GM18907 (cell line): ENCODE data around the gene FBXO21.
A peak's percentile ranks its signal among the peaks of the same experiment; 100 is the strongest.
"Not testable (repeated sequence)": the region's sequence is repeated elsewhere in the genome, so short reads cannot be mapped to it uniquely, and the experiment has no call there.

ENCODE experiments used
- ATAC-seq: cut with Tn5 transposase; IDR thresholded peaks from one replicate; pipeline ENCODE4 v1.9.1; 2021; ENCODE audit warnings: mild to moderate bottlenecking, moderate library complexity; ENCODE audit not compliant: unreplicated experiment

The FBXO21 gene

DNA sequence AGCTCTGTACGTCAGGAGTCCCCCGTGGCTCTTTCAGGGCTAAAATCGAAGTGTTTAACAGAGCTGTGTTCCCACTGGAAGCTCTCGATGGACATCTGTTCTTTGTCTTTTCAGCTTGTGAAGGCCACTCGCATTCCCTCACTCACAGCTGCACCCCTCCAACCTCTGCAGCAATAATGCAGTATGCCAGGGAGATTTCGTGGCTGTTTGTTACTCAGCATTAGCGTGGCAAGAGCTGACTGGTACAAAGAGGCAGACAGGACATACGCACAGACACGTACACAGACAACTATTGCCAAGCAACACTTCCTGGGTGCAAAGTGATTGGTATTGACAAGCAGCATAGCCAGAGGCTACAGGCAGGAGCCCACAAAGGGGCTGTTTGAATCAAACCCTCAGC is 11.8 kb upstream of the FBXO21 start:
- ATAC-seq: no peak

GRCh38 chr12:117199956-117200744 is 9.9 kb upstream of the FBXO21 start:
- ATAC-seq: not testable (repeated sequence)

- ATAC-seq: not testable (repeated sequence)
These were observed 6.1 kb upstream of the FBXO21 start for GRCh38 chr12:117196334-117196733.

- ATAC-seq: not testable (repeated sequence)
These were observed 4.8 kb upstream of the FBXO21 start for GRCh38 chr12:117195027-117195426.

DNA sequence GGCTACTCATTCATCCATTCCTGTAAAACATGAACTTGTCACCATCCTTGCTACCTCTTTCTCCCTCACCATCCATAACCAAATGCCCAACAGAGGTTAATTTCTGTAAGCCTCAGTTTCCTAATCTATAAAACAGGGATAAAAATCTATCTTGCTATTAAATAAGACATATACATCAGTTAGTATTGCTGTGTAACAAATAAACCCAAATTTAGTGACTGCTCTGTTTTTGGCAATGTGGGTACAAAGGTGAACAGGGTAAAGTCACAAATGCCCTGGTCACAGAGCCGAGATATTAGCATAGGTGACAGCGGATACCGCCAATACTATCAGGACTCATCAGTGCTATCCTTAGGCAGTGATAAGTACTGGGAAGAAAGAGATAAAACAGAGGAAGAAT is 3.6 kb upstream of the FBXO21 start:
- ATAC-seq: no peak

GRCh38 chr12:117192581-117192980 is 2.3 kb upstream of the FBXO21 start:
- not testable (repeated sequence) for ATAC-seq

- no peak for ATAC-seq
These were observed 1.8 kb upstream of the FBXO21 start for GRCh38 chr12:117192057-117192456.

GRCh38 chr12:117189725-117190209 is 503 bp downstream of the FBXO21 start:
- peak; percentile 52 for ATAC-seq

GRCh38 chr12:117188961-117189724 is 1.1 kb downstream of the FBXO21 start:
- no peak for ATAC-seq

DNA sequence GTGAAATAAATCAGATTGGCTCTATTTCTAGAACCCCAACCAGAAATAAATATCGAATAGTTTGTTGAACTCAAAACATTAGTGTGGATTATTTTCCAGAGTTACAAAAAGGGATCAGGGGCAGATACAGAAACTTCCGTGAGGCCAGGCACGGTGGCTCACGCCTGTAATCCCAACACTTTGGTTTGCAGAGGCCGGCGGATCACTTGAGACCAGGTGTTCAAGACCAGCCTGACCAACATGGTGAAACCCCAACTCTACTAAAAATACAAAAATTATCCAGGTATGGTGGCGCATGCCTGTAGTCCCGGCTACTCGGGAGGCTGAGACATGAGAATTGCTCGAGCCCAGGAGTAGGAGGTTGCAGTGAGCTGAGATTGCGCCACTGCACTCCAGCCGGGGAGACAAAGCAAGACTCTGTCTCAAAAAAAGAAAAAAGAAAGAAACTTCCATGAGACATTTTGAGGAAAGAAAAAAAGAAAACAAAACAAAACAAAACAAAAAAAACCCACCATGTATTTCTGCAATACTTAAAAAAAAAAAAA is 2.1 kb downstream of the FBXO21 start:
- ATAC-seq: no peak

GRCh38 chr12:117187421-117187820 is 2.8 kb downstream of the FBXO21 start:
- ATAC-seq: no peak

DNA sequence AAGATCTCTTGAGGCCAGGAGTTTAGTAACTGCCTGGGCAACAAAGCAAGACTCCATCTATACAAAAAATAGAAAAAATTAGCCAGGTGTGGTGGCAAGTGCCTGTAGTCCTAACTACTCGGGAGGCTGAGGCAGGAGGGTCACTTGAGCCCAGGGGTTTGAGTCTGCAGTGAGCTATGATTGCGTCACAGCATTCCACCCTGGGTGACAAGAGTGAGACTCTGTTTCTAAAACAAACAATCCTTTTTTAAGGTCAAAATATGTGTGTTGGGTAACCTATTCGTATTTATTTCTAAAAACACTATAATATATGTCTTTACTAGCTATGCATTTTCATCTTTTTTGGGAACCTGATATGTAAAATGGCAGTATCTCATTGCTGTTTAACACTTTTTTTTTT is 7.4 kb downstream of the FBXO21 start:
- no peak for ATAC-seq

GRCh38 chr12:117181468-117181843 is 8.8 kb downstream of the FBXO21 start:
- not testable (repeated sequence) for ATAC-seq

GRCh38 chr12:117180758-117181467 is 9.4 kb downstream of the FBXO21 start:
- ATAC-seq: no peak

- ATAC-seq: no peak
These were observed 11.5 kb downstream of the FBXO21 start for GRCh38 chr12:117178745-117179144.

GRCh38 chr12:117178301-117178700 is 12.0 kb downstream of the FBXO21 start:
- no peak for ATAC-seq

GRCh38 chr12:117172168-117172567 is 18.1 kb downstream of the FBXO21 start:
- no peak for ATAC-seq

GRCh38 chr12:117171499-117172162 is 18.6 kb downstream of the FBXO21 start:
- no peak for ATAC-seq

GRCh38 chr12:117169548-117169947 is 20.7 kb downstream of the FBXO21 start:
- no peak for ATAC-seq

DNA sequence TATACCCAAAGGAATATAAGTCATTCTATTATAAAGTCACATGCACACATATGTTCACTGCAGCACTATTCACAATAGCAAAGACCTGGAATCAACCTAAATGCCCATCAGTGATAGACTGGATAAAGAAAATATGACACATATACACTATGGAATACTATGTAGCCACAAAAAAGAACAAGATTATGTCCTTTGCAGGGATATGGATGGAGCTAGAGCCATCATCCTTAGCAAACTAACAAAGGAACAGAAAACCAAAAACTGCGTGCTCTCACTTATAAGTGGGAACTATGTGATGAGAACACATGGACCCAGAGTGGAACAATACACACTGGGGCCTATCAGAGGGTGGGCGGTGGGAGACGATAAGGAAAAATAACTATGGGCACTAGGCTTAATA is 21.3 kb downstream of the FBXO21 start:
- ATAC-seq: no peak

DNA sequence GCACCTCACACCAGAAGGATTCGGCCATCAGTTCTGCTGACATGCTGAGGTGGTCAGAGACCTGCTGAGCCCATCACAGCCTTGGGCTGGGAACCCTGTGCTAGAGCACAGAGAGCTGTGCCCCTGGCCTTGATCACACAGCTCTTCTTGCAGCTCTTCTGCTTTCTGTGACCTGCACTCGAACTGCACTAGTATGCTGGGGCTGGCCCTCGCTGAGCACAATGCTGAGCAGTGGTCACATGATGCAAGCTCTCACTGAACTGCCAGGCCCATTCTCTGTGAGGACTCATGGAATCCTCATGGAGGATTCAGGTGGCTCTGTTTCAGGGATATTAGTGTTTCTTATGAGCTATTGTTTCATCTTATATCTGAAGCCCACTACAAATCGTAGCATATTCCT is 22.5 kb downstream of the FBXO21 start:
- no peak for ATAC-seq
